ENCODE measurements around the gene OPA3. TPM values are rescaled to one million over a fixed set of nuclear protein-coding genes. Genes with fewer than 3 reads are reported as not detected.

Gene OPA3
- total and polyA plus RNA-seq, 10 donors: 2.8 to 18.4 (median 16.0) TPM

DNA sequence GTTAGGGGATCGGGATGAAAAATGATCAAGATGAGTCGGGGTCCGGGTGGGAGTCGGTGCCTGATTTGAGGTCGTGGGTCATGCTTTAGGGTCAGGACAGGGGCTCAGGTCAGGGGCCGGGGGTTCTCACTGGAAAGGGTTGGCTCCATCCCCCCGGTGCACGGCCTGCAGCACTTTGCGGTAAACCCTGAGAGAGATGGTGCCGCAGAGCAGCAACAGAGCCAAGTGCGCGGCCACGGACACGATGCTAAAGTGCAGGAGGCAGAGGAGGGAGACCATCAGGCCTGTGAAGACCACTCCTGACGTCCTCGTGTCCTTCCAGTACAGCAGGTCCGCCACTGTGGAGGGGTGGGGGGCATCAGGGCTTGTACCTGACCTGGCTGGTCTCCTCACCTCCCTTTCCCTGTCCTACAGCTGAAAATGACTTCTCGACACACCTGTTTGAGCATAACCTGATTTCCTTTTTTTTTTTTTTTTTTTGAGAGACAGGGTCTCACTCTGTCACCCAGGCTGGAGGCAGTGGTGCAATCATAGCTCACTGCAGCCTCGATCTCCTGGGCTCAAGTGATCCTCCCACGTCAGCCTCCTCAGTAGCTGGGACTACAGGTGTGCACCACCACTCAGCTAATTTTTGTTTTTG lies 95.3 kb downstream of the OPA3 start:
- DNase-seq: no peak
- intact Hi-C loops (cut with DNase I; ENCODE audit: low total_unique reads): no loop called here
- TF ChIP-seq POLR2AphosphoS5 (IDR thresholded peaks at IDR 0.05) (no peak), POLR2A (IDR thresholded peaks at IDR 0.05) (no peak)
- 86 to 93% (median 90%) methylated on average over 18 to 20 of the region's 20 CpGs for WGBS, 5 donors
- Histone ChIP-seq H3K27me3 (replicated peaks in 1 of 7) (peaks cover 0 to 25% (median 8%) of the 10 kb centered on the region in 7 donors), H3K27ac (no peak overlapping the region), H3K9me3 (no peaks in the 10 kb centered on the region), H3K4me3 (no peak overlapping the region), H3K36me3 (peaks cover 0 to 7% (median 0%) of the 10 kb centered on the region in 6 donors), H3K4me1 (peaks cover 7 to 44% (median 29%) of the 10 kb centered on the region in 6 donors)

DNA sequence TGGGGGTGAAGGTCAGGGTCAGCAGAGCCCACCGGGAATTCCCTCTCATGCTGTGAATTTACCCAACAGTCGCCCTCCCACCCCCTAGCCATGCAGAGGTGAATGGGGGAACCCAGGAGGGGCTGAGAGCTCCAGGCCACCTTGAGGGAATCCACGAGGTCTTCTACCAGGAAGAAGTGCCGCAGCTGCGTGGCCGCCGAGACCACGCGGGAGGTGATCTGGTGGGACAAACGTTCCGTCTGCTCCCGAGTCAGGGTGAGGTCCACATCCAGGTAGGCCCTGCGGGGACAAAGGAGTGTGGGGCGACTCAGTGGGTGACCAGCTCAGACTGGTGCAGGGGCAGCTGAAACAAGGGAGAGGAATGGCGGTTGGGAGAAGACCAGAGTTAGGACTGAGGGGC lies 95.9 kb downstream of the OPA3 start:
- H3K36me3 ChIP-seq: peaks cover 0 to 5% (median 0%) of the 10 kb centered on the region in 6 donors
- H3K4me1 ChIP-seq: peaks cover 7 to 41% (median 28%) of the 10 kb centered on the region in 6 donors
- H3K9me3 ChIP-seq: no peaks in the 10 kb centered on the region
- intact Hi-C loops (cut with DNase I; ENCODE audit: low total_unique reads): no loop called here
- no peak for DNase-seq
- no peak overlapping the region for H3K27ac ChIP-seq
- no peak overlapping the region for H3K4me3 ChIP-seq
- 85 to 92% (median 91%) methylated on average over 15 of the region's 15 CpGs for WGBS, 5 donors
- no peak for TF ChIP-seq POLR2AphosphoS5 (IDR thresholded peaks at IDR 0.05)
- TF ChIP-seq, protein P1, sequence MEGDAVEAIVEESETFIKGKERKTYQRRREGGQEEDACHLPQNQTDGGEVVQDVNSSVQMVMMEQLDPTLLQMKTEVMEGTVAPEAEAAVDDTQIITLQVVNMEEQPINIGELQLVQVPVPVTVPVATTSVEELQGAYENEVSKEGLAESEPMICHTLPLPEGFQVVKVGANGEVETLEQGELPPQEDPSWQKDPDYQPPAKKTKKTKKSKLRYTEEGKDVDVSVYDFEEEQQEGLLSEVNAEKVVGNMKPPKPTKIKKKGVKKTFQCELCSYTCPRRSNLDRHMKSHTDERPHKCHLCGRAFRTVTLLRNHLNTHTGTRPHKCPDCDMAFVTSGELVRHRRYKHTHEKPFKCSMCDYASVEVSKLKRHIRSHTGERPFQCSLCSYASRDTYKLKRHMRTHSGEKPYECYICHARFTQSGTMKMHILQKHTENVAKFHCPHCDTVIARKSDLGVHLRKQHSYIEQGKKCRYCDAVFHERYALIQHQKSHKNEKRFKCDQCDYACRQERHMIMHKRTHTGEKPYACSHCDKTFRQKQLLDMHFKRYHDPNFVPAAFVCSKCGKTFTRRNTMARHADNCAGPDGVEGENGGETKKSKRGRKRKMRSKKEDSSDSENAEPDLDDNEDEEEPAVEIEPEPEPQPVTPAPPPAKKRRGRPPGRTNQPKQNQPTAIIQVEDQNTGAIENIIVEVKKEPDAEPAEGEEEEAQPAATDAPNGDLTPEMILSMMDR (IDR thresholded peaks at IDR 0.05 in 8 of 11, conservative IDR thresholded peaks at IDR 0.05 in 3 of 11): no peak
- TF ChIP-seq POLR2A (IDR thresholded peaks at IDR 0.05): no peak
- H3K27me3 ChIP-seq (replicated peaks in 1 of 7): peaks cover 0 to 19% (median 5%) of the 10 kb centered on the region in 7 donors

DNA sequence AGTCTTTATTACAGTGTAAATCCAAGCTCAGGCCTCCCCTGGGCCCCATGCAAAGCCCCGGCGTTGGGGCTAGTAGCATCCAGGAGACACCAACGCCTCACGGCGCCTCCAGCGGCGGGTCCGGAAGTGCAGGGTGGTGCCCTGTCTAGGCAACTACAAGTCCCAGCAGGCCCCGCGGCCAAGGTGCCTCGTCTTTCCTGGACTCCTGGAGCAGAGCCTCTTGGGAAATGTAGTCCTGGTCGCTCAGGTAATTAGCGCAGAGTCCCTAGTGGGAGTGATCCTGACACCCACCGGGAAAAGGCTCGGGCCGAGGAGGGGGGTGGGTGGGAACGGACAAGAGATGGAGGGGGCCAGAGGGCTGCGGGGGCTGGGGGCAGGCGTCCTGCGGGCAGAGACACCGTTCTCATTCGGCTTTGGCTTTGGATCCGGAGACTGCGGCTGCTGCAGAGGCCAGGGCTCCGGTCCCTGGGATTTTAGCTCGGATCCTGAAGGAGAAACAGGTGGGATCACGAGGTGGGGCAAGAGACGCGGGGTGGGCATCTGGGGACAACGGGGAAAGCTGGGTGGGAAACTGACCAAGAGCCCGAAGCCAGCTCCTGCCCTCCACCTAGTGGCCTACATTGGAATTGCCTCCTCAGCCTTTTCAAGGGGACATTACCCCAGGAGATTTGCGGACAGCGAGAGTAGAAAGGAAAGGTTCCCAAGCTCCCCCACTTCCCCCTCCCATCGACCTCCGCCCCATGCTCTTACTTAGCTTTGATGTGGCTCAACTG lies 99.1 kb downstream of the OPA3 start:
- Histone ChIP-seq H3K9me3 (no peaks in the 10 kb centered on the region), H3K36me3 (peaks cover 0 to 5% (median 0%) of the 10 kb centered on the region in 6 donors), H3K4me3 (peak overlapping the region; percentile 45 to 88 (median 72)), H3K27me3 (replicated peaks in 1 of 7) (no peaks in the 10 kb centered on the region), H3K4me1 (peaks cover 0 to 18% (median 11%) of the 10 kb centered on the region in 6 donors), H3K27ac (peak overlapping the region in 7 of 8 donors; percentile 42 to 88 (median 76))
- TF ChIP-seq, protein P1 (IDR thresholded peaks at IDR 0.05 in 8 of 11, conservative IDR thresholded peaks at IDR 0.05 in 3 of 11): peak; percentile 77 to 88 (median 83)
- no peak for TF ChIP-seq POLR2A (IDR thresholded peaks at IDR 0.05)
- TF ChIP-seq POLR2AphosphoS5 (IDR thresholded peaks at IDR 0.05): peak; percentile 51 to 80 (median 72)
- peak; percentile 99 for DNase-seq
- intact Hi-C loops (cut with DNase I; ENCODE audit: low total_unique reads): no loop called here
- 0 to 3% (median 0%) methylated on average over 23 to 35 of the region's 35 CpGs for WGBS, 5 donors

DNA sequence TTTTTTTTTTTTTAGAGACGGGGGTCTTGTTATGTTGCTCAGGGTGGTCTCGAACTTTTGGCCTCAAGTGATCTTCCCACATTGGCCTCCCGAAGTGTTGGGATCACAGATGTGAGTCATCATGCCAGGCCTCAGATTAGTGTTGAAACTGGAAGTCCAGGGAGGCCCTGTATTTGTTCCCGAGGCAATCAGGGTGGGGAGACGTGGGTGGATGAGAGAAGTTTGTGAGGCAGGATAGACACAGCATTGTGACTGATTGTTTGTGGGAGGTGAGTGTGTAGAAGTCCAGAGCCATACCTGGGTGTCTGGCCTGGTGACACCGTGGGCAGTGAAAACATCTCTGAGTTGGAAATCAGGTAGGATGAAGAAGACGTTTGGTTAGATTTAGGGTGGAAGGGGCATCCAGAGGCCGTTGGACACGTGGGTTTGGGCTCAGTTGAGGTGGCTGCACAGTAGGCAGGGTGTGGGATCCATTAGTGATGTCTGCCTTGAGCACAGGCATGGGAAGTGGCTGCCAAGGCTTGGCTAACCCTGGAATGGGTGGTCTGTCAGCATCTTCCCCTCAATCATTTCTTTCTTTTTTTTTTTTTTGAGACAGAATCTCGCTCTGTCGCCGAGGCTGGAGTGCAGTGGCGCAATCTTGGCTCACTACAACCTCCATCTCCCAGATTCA lies 100.2 kb downstream of the OPA3 start:
- no peak for DNase-seq
- intact Hi-C loops (cut with DNase I; ENCODE audit: low total_unique reads): no loop called here
- Histone ChIP-seq H3K27ac (no peak overlapping the region), H3K4me3 (no peak overlapping the region), H3K27me3 (replicated peaks in 1 of 7) (no peaks in the 10 kb centered on the region), H3K4me1 (peaks cover 0 to 19% (median 11%) of the 10 kb centered on the region in 6 donors), H3K36me3 (peaks cover 0 to 5% (median 0%) of the 10 kb centered on the region in 6 donors), H3K9me3 (no peaks in the 10 kb centered on the region)
- TF ChIP-seq POLR2AphosphoS5 (IDR thresholded peaks at IDR 0.05) (no peak), POLR2A (IDR thresholded peaks at IDR 0.05) (no peak)
- TF ChIP-seq, protein P1 (IDR thresholded peaks at IDR 0.05 in 8 of 11, conservative IDR thresholded peaks at IDR 0.05 in 3 of 11): no peak
- 81 to 89% (median 83%) methylated on average over 13 of the region's 13 CpGs for WGBS, 5 donors

Data from spleen (tissue), 11 donors.